GM12891 (cell line): ENCODE results near the gene MARK1.

Experiments
- PAX5 ChIP-seq: IDR thresholded peaks from 2 replicates; pipeline ENCODE4 v1.6.1; 2011; ENCODE audit warnings: low read length, moderate library complexity, mild to moderate bottlenecking; ENCODE audit not compliant: insufficient read depth, severe bottlenecking
- POLR2A ChIP-seq: IDR thresholded peaks from 2 replicates; pipeline ENCODE4 v1.6.1; 2011; ENCODE audit warnings: low read depth, low read length, control low read depth
- POLR2AphosphoS5 ChIP-seq: IDR thresholded peaks from 2 replicates; pipeline ENCODE4 v1.6.1; 2011; ENCODE audit warnings: low read depth, low read length, control low read depth
- POU2F2 ChIP-seq: IDR thresholded peaks from 2 replicates; pipeline ENCODE4 v1.6.1; 2011; ENCODE audit warnings: low read depth, mild to moderate bottlenecking, control low read depth, low read length, moderate library complexity
- SPI1 ChIP-seq: IDR thresholded peaks from 2 replicates; pipeline ENCODE4 v1.6.1; 2011; ENCODE audit warnings: low read depth, low read length, control low read depth
- TAF1 ChIP-seq: IDR thresholded peaks from 2 replicates; pipeline ENCODE4 v1.6.1; 2011; ENCODE audit warnings: low read depth, low read length, control low read depth

- TF ChIP-seq POLR2AphosphoS5 (no peak), TAF1 (no peak), POLR2A (no peak), SPI1 (no peak), PAX5 (no peak), POU2F2 (no peak)
Observed at GRCh38 chr1:220702733-220703270, 174.9 kb downstream of the MARK1 start.
